Fibroblast of skin of back (primary cell): ENCODE measurements around the gene CLIP1.
"Not testable (repeated sequence)": the region's sequence is repeated elsewhere in the genome, so short reads cannot be mapped to it uniquely, and the experiment has no call there.

ENCODE experiments used
- DNase-seq: peaks from one replicate; pipeline ENCODE4 v3.0.0-alpha.2; 2013

The CLIP1 gene

DNA sequence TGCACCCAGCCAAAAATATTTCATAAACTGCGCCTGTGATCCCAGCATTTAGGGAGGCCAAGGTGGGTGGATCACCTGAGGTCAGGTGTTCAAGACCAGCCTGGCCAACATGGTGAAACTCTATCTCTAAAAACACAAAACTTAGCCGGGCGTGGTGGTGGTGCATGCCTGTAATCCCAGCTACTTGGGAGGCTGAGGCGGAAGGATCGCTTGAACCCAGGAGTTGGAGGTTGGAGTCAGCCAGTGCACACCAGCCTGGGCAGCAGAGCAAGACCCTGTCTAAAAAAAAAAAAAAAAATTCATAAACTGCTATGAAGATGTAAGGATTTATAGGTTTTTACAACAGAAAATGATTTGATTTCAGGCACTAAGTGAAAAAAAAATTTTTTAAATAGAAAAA lies 6.6 kb upstream of the CLIP1 start:
- not testable (repeated sequence) for DNase-seq

DNA sequence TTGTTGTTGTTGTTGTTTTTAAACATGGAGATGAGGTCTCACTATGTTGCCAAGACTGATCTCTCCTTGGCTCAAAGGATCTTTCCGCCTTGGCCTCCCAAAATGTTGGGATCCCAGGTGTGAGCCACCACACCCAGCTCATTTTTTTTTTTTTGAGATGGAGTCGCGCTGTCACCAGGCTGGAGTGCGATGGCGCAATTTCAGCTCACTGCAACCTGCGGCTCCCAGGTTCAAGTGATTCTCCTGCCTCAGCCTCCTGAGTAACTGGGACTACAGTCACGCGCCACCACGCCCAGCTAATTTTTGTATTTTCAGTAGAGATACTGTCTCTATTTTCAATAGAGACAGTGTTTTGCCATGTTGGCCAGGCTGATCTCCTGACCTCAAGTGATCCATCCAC lies 4.9 kb upstream of the CLIP1 start:
- DNase-seq: no peak

- DNase-seq: peak; percentile 34
These were observed 1.0 kb upstream of the CLIP1 start for GRCh38 chr12:122423258-122424165.

DNA sequence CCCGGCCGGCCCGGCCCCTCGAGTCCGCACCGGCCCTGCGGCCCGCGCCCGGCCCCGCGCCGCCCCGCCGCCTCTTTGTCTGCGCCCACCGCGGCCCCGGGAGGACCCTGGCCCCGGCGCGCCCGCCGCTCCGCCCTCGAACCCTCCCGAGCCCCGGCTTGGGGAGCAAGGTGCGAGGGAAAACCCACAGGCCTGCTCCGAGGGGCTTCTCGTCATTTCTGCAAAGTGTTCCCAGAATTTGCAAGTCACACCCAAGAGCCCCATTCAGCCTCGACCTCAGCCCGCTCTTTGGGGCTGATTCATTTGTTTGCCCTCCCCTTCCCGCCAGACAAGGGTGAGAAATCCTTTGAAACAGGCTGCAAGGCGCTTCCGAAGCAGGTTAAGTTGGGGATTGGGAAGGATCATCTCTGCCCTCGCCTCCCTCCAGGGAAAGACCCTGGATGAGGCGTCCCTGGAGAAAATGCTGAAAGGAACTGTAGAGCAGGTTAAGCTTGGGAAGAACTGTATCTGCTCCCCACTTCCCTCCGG lies 325 bp upstream of the CLIP1 start:
- DNase-seq: peak; percentile 70

DNA sequence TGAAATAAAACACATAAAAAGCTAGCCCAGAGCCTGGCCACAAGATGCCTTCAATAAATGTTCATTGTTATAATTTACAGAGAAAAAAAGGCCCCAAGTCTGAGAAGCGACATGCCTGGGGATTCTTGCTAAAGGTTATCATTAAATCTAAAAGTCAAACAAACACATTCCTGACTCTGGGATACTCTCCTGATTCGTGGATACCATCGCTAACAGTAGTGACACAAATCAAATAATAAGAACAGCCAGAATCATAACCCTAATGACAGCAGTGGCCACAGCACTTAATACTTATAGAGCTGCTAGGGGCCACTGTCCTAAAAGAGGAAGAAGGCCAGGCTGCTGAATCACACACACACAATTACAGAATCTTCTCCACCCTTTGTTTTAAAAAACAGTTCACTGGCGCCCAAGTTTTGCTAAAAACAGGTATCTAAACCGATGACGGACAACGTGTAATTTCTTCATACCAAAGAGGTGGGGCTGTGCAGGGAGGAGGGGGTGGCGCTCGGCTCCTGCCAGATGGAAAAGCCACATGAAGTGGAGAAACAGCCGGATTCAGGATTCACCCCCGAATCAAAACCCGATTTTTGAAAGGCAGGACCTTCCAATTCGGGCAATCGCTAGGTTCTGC lies 1.2 kb downstream of the CLIP1 start:
- DNase-seq: peak; percentile 43

DNA sequence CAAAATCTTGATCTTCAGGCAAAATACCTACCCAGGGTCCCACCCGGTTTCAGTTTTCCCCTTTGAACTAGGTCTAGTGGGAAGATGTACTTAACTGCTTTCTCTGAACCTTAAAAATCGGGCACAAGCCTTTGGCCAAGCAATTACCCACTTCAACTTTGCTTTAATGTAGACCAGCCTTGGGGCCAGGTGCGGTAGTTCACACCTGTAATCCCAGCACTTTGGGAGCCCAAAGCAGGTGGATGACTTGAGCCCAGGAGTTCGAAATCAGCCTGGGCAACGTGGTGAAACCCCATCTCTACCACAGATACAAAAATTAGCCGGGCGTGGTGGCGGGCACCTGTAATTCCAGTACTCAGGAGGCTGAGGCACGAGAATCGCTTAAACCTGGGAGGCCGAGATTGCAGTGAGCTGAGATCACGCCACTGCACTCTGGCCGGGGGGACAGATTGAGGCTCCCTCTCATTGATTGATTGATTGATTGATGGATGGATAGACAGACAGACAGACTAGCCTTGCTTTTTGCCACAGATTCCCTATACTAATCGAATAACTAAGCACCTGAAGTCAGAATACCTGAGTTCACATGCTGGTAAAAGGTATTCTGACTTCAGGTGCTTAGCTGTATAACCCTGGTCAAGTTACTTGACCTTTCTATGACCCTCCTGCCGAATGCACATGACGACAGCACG lies 1.9 kb downstream of the CLIP1 start:
- no peak for DNase-seq

- not testable (repeated sequence) for DNase-seq
These were observed 3.4 kb downstream of the CLIP1 start for GRCh38 chr12:122419094-122419493.

GRCh38 chr12:122415665-122416064 lies 6.8 kb downstream of the CLIP1 start:
- not testable (repeated sequence) for DNase-seq

DNA sequence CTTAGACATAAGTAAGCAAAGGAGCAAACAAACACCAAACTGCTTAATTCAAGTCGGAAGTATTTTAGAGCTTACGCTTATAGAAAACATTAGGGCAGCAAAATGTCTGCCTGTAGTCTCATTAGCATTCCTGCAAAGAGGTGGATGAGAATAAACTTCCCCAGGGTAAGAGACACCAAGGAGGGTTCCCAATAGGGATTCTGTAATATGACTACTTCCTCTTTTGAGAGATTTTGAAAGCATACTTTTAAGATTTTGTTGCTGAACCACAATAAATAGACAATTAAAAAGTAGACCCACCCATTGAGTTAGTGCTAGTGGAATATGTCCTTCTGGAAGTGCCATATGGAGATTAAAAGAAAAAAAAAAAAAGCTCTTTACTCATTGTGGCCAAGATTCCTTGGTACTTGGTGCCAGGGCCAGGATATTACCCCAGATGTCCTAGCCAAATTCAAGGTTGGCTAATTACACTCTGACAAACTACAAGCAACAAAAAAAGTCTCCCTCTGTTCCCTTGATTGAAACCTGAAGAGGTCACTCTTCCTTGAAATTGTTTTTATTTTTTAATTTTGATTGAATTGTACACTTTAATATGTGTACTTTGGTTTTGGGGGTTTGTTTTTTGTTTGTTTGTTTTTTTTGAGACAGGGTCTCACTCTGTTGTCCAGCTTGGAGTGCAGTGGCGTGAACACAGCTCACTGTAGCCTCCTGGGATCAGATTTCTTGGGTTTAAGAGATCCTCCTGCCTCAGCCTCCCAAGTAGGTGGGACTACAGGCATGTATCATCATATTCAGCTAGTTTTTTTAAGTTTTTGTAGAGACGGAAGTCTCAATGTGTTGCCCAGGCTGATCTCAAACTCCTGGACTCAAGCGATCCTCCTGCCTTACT lies 8.7 kb downstream of the CLIP1 start:
- peak; percentile 22 for DNase-seq

DNA sequence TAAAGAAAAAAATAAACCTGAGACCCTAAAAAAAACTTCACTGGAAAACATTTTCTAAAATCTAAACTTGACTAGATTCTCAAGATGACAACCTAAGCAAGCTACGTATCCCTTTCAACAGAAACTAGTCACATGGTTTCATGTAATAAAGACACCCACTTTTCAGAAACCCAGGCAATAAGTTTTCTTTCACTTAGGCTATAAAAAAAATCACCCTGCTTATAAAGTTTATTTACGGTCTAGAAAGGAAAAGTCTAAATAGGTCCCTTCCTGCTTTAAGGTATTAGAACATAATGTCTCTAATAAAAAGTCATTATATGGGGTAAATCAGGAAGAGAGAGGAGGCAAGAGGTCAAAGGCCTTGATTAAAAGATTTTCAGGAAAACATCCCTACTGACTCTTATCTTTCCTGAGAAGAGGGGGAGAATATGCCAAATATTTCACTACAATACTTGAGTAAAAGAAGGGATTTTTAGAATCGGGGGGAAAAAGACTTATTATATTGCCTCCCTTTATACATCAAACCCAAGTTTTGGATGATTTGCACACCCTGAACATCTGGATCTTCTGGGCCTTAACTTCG lies 9.5 kb downstream of the CLIP1 start:
- DNase-seq: no peak

- no peak for DNase-seq
These were observed 10.9 kb downstream of the CLIP1 start for GRCh38 chr12:122411537-122411936.

DNA sequence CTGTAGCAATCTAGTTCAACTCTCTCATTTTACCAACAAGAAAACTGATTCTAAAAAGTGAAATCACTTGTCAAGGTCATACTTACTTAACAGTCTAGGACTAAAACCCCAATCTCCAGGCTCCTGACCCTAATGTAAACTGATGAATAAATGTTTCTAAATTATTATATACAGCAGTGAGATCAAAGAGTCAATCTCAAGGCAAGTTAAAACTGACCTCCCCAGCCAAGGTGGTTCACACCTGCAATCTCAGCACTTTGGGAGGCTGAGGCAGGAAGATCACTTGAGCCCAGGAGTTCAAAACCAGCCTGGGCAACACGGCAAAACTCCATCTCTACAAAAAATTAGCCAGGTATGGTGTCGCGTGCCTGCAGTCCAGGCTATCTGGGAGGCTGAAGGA lies 15.3 kb downstream of the CLIP1 start:
- DNase-seq: no peak

DNA sequence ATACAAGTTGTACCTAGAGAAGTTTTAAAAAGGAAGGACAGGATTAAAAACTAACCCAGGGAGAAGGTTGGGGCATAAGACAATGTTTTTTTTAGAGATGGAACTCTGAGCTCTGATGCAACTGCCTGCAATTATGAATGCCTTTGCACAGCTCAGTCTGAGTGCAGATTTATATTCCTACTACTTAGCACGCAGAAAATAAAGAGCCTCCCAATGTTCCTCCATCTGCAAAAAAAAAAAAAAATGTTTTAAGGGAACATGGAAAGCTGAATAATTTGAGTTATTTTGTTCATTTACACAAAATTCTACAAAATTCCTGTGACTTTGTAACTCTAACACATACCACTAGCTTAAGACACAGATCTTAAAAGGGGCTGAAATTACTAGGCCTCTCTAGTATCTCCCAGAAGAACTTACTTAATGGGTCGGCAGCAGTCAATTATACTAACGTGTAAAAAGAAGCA lies 15.7 kb downstream of the CLIP1 start:
- peak; percentile 86 for DNase-seq

DNA sequence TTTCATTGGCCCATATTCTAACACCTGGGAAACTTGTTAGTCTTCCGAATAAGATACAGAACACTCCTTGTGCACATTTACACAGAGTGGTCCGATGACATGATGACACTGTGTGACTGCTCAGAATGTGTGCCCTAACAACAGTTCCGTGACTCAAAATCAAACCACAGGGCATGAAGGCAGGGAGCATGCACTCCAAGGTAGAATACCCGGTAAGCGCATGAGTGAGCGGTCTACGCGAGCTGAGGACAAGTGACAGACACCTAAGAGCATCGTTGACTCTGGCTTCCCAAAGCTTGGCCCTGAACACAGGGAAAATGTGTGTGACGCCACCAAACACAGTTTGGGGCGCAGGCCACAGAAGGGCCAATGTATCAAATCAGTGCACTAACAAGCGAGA lies 18.6 kb downstream of the CLIP1 start:
- DNase-seq: no peak

DNA sequence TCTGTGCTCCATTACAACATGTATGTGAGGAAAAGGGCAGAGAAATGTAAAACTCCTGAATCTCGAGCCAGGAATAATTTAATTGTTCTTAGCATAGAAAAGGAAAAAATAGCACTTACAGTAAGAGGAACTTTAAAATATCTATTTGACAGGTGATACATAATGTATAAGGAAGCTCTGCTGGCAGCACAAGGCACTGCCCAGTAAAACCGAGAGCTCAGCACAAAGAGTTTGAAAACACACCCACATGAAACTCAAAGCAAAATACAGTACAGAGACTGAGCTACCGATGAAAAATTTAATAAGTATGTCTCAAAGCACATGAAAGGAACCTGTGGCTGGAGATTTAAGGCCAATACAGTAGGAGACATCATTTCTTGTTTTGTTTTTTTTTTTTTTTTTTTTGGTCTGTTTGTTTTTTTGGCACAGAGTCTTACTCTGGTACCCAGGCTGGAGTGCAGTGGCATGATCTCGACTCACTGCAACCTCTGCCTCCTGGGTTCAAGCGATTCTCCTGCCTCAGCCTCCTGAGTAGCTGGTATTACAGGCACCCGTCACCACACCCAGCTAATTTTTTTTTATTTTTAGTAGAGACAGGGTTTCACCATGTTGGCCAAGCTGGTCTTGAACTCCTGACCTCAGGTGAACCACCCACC lies 19.2 kb downstream of the CLIP1 start:
- DNase-seq: no peak

GRCh38 chr12:122402264-122402663 lies 20.2 kb downstream of the CLIP1 start:
- DNase-seq: no peak

DNA sequence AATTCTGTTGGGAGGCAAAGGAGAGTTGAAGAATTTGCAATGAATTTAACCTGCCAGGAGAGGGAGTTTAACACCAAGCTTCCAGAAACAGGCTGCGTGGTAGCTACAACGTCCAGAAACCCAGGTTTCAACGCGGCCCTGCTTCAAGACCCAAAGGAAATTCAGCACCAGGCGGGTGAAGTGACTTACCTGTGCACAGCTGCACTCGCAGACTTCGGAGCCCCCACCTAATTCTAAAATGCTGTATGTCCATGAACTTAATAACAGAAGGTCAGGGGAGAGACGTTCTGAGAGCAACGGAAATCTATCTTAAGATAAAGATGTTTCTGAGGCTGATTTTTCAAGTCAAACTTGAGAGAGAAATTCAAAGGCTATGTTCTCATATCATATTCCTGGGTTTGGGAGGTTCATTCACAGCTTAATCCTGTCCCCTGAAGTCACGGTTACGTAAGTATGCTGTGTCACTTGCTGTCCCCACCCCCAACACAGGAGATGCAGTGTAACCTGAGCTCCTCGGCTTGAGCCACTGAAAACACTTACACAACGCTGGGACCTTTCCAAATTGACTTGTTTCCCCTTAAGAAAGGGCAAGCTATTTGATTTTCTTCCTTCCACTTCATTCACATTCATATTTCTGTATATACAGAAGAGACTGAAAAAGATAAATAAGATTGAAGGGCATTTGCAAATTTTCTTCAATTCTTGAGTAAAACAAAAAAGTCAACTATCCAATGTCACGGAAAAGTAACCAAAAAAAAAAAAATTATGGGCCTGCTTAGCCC lies 22.7 kb downstream of the CLIP1 start:
- DNase-seq: peak; percentile 86

DNA sequence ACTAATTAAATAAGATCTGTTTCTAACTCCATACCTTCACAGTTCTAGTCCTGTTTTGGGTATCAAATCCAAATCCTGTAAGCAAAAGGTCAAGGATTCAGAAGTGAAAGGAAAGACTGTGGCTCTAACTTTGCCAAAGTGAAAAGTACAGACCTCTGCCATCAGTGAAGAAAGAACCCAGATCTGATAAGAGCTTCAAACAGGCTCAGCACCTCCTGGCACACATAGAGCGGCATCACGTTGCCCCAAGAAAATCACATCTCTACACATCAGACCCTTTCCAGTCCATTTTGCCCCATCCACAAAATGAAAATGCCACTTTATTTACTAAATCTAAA lies 23.2 kb downstream of the CLIP1 start:
- no peak for DNase-seq

DNA sequence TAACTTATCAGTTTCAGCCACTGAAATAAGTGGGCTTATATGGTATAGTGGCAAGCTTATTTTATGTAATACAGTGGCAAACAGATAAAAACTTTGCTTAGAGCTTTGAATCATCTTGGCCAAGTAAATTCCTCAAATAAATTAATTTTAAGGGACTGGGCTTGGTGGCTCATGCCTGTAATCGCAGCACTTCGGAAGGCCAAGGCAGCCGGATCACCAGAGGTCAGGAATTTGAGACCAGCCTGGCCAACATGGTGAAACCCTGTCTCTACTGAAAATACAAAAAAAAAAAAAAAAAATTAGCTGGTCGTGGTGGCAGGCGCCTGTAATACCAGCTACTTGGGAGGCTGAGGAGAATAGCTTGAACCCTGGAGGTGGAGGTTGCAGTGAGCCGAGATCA lies 24.5 kb downstream of the CLIP1 start:
- DNase-seq: not testable (repeated sequence)

GRCh38 chr12:122395319-122395718 lies 27.1 kb downstream of the CLIP1 start:
- DNase-seq: peak; percentile 85
